HepG2 (cell line): ENCODE measurements around the gene TXNIP. TPM values are rescaled to one million over a fixed set of nuclear protein-coding genes. Genes with fewer than 3 reads are reported as not detected.

Source experiments
- CEBPG ChIP-seq: IDR thresholded peaks from 2 replicates; pipeline ENCODE4 v1.6.1; 2016
- ERF ChIP-seq: IDR thresholded peaks from 2 replicates; pipeline ENCODE4 v1.6.1; 2018; ENCODE audit warnings: missing biosample characterization, missing genetic modification reagents
- KDM1A ChIP-seq: IDR thresholded peaks from 2 replicates; pipeline ENCODE4 v1.6.1; 2016; ENCODE audit warnings: missing compliant biosample characterization
- KLF6 ChIP-seq: IDR thresholded peaks from 2 replicates; pipeline ENCODE4 v1.8.0; 2016; ENCODE audit warnings: missing biosample characterization, missing genetic modification reagents
- MIER3 ChIP-seq: IDR thresholded peaks from 2 replicates; pipeline ENCODE4 v1.6.1; 2016; ENCODE audit warnings: missing compliant biosample characterization, borderline replicate concordance
- ZNF317 ChIP-seq: sonication (generic); formaldehyde crosslinking; IDR thresholded peaks from 2 replicates; pipeline ENCODE4 v1.5.0; 2020; ENCODE audit warnings: mild to moderate bottlenecking, missing genetic modification reagents
- ZNF724P ChIP-seq: sonication (generic); formaldehyde crosslinking; IDR thresholded peaks from 2 replicates; pipeline ENCODE4 v1.8.0; 2022; ENCODE audit warnings: missing genetic modification reagents, borderline replicate concordance
- polyA plus RNA-seq, 8 experiments: library from polyadenylated mRNA; depleted of rRNA in 3 of 8; stranded (reverse) in 7 of 8; unstranded in 1 of 8; fragments of >200 nt; fragmentation: Illumina TruSeq in 4 of 8; extraction: Trizol in 4 of 8; gene quantifications; 2 replicates each; pipeline versions ENCODE4 v1.2.1 to v1.2.3, GENCODE V29; 2011 to 2016; ENCODE audit warnings: low read depth in 4 of 8, missing spikeins in 1 of 8, mixed read lengths in 1 of 8; ENCODE audit not compliant: insufficient read depth in 1 of 8
- total RNA-seq, 5 experiments: library from RNA; depleted of rRNA; stranded (reverse); fragments of >200 nt; fragmentation: Illumina TruSeq; extraction: Trizol; gene quantifications; 2 replicates each; pipeline ENCODE4 v1.2.3, GENCODE V29; 2016; ENCODE audit warnings: low read depth in 1 of 5
- TF ChIP-seq, protein P1 (sequence below), 2 experiments: fragments of 450-650 bp in 1 of 2; sonication (generic) in 1 of 2; formaldehyde crosslinking; IDR thresholded peaks; 2 replicates each; pipeline versions ENCODE4 v1.5.0 to v1.8.0; 2020 to 2022; ENCODE audit warnings: mild to moderate bottlenecking in 1 of 2, missing genetic modification reagents in 1 of 2
- TF ChIP-seq, protein P2 (sequence below): sonication (generic); formaldehyde crosslinking; IDR thresholded peaks from 2 replicates; pipeline ENCODE4 v1.5.0; 2020; ENCODE audit warnings: mild to moderate bottlenecking, missing genetic modification reagents, borderline replicate concordance
- TF ChIP-seq, protein P3 (sequence below): sonication (generic); formaldehyde crosslinking; IDR thresholded peaks from 2 replicates; pipeline ENCODE4 v1.4.0; 2020; ENCODE audit warnings: missing genetic modification reagents
- TF ChIP-seq, protein P4 (sequence below): IDR thresholded peaks from 2 replicates; pipeline ENCODE4 v1.6.1; 2016; ENCODE audit warnings: mild to moderate bottlenecking, missing biosample characterization, missing genetic modification reagents
- TF ChIP-seq, protein P5 (sequence below): sonication (generic); formaldehyde crosslinking; IDR thresholded peaks from 2 replicates; pipeline ENCODE4 v1.5.0; 2020; ENCODE audit warnings: mild to moderate bottlenecking, missing genetic modification reagents
- TF ChIP-seq, protein P6 (sequence below): sonication (generic); formaldehyde crosslinking; IDR thresholded peaks from 2 replicates; pipeline ENCODE4 v1.4.0; 2020; ENCODE audit warnings: missing genetic modification reagents, mild to moderate bottlenecking, borderline replicate concordance
- TF ChIP-seq, protein P7 (sequence below): sonication (generic); formaldehyde crosslinking; IDR thresholded peaks from 2 replicates; pipeline ENCODE4 v1.8.0; 2022; ENCODE audit warnings: low read depth, missing genetic modification reagents
- TF ChIP-seq, protein P8 (sequence below): sonication (generic); formaldehyde crosslinking; IDR thresholded peaks from 2 replicates; pipeline ENCODE4 v1.4.0; 2020; ENCODE audit warnings: missing genetic modification reagents, borderline replicate concordance

Gene TXNIP
- total and polyA plus RNA-seq, 2 of the 13 experiments (the other 11 are each of a cell fraction or from before 2014, with no cell fraction given) = 24.4 to 237 TPM

DNA sequence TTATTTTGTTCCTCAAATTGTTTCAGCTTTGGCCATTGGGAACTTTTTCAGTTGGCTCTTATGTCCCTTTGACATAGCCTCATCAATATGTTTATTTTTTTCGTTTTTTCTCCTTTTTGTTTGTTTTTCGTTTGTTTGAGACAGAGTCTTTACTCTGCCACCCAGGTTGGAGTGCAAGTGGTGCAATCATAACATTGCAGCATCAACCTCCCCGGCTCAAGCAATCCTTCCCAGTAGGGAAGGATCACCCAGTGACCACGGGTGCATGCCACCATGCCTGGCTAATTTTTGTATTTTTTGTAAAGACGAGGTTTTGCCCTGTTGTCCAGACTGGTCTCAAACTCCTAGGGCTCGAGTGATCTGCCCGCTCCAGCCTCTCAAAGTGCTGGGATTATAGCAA is 23.8 kb downstream of the TXNIP start (continued):
- TF ChIP-seq, protein P1, sequence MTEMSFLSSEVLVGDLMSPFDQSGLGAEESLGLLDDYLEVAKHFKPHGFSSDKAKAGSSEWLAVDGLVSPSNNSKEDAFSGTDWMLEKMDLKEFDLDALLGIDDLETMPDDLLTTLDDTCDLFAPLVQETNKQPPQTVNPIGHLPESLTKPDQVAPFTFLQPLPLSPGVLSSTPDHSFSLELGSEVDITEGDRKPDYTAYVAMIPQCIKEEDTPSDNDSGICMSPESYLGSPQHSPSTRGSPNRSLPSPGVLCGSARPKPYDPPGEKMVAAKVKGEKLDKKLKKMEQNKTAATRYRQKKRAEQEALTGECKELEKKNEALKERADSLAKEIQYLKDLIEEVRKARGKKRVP (CRISPR knock-in tag; IDR thresholded peaks at IDR 0.05) = peak in 1 of 2 experiments; percentile 87; a peak in 2 of 4 replicates
- TF ChIP-seq, protein P2, sequence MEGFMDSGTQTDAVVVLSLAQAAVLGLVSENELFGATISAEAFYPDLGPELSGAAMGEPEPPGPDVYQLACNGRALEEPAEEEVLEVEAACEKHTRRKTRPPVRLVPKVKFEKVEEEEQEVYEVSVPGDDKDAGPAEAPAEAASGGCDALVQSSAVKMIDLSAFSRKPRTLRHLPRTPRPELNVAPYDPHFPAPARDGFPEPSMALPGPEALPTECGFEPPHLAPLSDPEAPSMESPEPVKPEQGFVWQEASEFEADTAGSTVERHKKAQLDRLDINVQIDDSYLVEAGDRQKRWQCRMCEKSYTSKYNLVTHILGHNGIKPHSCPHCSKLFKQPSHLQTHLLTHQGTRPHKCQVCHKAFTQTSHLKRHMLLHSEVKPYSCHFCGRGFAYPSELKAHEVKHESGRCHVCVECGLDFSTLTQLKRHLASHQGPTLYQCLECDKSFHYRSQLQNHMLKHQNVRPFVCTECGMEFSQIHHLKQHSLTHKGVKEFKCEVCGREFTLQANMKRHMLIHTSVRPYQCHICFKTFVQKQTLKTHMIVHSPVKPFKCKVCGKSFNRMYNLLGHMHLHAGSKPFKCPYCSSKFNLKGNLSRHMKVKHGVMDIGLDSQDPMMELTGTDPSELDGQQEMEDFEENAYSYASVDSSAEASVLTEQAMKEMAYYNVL (CRISPR knock-in tag) = peak; percentile 60; the same call in 1 of the 2 replicates
- peak; percentile 93 for TF ChIP-seq CEBPG (CRISPR knock-in tag)
- TF ChIP-seq, protein P3, sequence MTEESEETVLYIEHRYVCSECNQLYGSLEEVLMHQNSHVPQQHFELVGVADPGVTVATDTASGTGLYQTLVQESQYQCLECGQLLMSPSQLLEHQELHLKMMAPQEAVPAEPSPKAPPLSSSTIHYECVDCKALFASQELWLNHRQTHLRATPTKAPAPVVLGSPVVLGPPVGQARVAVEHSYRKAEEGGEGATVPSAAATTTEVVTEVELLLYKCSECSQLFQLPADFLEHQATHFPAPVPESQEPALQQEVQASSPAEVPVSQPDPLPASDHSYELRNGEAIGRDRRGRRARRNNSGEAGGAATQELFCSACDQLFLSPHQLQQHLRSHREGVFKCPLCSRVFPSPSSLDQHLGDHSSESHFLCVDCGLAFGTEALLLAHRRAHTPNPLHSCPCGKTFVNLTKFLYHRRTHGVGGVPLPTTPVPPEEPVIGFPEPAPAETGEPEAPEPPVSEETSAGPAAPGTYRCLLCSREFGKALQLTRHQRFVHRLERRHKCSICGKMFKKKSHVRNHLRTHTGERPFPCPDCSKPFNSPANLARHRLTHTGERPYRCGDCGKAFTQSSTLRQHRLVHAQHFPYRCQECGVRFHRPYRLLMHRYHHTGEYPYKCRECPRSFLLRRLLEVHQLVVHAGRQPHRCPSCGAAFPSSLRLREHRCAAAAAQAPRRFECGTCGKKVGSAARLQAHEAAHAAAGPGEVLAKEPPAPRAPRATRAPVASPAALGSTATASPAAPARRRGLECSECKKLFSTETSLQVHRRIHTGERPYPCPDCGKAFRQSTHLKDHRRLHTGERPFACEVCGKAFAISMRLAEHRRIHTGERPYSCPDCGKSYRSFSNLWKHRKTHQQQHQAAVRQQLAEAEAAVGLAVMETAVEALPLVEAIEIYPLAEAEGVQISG (CRISPR knock-in tag) = peak; percentile 44; the same call in 1 of the 2 replicates
- TF ChIP-seq, protein P4, sequence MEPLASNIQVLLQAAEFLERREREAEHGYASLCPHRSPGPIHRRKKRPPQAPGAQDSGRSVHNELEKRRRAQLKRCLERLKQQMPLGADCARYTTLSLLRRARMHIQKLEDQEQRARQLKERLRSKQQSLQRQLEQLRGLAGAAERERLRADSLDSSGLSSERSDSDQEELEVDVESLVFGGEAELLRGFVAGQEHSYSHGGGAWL (CRISPR knock-in tag) = no peak
- peak; percentile 24; the same call in 1 of the 2 replicates for TF ChIP-seq ERF (CRISPR knock-in tag)
- TF ChIP-seq ZNF724P (CRISPR knock-in tag) = no peak
- no peak for TF ChIP-seq ZNF317 (CRISPR knock-in tag)
- TF ChIP-seq, protein P5, sequence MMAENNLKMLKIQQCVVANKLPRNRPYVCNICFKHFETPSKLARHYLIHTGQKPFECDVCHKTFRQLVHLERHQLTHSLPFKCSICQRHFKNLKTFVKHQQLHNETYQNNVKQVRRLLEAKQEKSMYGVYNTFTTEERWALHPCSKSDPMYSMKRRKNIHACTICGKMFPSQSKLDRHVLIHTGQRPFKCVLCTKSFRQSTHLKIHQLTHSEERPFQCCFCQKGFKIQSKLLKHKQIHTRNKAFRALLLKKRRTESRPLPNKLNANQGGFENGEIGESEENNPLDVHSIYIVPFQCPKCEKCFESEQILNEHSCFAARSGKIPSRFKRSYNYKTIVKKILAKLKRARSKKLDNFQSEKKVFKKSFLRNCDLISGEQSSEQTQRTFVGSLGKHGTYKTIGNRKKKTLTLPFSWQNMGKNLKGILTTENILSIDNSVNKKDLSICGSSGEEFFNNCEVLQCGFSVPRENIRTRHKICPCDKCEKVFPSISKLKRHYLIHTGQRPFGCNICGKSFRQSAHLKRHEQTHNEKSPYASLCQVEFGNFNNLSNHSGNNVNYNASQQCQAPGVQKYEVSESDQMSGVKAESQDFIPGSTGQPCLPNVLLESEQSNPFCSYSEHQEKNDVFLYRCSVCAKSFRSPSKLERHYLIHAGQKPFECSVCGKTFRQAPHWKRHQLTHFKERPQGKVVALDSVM (CRISPR knock-in tag) = no peak
- TF ChIP-seq MIER3 = peak; percentile 50; the same call in 1 of the 2 replicates
- TF ChIP-seq KDM1A (CRISPR knock-in tag) = no peak; the same call in 1 of the 2 replicates
- TF ChIP-seq, protein P6, sequence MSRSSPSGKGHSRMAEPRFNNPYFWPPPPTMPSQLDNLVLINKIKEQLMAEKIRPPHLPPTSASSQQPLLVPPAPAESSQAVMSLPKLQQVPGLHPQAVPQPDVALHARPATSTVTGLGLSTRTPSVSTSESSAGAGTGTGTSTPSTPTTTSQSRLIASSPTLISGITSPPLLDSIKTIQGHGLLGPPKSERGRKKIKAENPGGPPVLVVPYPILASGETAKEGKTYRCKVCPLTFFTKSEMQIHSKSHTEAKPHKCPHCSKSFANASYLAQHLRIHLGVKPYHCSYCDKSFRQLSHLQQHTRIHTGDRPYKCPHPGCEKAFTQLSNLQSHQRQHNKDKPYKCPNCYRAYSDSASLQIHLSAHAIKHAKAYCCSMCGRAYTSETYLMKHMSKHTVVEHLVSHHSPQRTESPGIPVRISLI (CRISPR knock-in tag) = peak; percentile 90
- TF ChIP-seq, protein P7, sequence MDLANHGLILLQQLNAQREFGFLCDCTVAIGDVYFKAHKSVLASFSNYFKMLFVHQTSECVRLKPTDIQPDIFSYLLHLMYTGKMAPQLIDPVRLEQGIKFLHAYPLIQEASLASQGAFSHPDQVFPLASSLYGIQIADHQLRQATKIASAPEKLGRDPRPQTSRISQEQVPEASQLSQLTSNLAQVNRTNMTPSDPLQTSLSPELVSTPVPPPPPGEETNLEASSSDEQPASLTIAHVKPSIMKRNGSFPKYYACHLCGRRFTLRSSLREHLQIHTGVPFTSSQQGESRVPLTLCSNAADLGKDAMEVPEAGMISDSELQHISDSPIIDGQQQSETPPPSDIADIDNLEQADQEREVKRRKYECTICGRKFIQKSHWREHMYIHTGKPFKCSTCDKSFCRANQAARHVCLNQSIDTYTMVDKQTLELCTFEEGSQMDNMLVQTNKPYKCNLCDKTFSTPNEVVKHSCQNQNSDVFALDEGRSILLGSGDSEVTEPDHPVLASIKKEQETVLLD = no peak
- 0 out of 2 replicates have a peak, but pooled peaks have one; percentile 37 for TF ChIP-seq KLF6
- TF ChIP-seq, protein P8, sequence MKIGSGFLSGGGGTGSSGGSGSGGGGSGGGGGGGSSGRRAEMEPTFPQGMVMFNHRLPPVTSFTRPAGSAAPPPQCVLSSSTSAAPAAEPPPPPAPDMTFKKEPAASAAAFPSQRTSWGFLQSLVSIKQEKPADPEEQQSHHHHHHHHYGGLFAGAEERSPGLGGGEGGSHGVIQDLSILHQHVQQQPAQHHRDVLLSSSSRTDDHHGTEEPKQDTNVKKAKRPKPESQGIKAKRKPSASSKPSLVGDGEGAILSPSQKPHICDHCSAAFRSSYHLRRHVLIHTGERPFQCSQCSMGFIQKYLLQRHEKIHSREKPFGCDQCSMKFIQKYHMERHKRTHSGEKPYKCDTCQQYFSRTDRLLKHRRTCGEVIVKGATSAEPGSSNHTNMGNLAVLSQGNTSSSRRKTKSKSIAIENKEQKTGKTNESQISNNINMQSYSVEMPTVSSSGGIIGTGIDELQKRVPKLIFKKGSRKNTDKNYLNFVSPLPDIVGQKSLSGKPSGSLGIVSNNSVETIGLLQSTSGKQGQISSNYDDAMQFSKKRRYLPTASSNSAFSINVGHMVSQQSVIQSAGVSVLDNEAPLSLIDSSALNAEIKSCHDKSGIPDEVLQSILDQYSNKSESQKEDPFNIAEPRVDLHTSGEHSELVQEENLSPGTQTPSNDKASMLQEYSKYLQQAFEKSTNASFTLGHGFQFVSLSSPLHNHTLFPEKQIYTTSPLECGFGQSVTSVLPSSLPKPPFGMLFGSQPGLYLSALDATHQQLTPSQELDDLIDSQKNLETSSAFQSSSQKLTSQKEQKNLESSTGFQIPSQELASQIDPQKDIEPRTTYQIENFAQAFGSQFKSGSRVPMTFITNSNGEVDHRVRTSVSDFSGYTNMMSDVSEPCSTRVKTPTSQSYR = peak; percentile 11; the same call in 1 of the 2 replicates
